Measurements from ENCODE around the gene CNPY1.

The CNPY1 gene

GRCh38 chr7:155527664-155528063 lies 18.7 kb downstream of the CNPY1 start:
- TF ChIP-seq CTCF (IDR thresholded peaks at IDR 0.05): no peak

DNA sequence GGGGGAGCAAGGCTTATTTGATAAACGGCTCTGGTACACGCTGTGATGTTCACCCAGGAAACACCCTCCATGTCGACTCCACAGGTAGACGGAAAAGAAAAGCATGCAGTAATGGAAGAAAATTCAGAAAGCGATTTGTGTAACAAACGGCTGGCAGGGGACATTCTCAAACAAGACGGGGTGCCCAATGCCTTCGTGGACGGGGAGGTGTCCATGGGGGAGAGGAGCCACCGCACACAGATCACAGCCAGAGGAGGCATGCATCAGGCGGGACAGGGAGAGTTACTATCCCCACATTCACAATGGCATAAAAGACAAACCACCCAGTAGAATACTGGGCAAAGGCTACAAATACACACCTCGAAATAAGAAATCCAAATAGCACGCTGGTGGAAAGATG lies 20.1 kb downstream of the CNPY1 start:
- TF ChIP-seq CTCF (IDR thresholded peaks at IDR 0.05): no peak

DNA sequence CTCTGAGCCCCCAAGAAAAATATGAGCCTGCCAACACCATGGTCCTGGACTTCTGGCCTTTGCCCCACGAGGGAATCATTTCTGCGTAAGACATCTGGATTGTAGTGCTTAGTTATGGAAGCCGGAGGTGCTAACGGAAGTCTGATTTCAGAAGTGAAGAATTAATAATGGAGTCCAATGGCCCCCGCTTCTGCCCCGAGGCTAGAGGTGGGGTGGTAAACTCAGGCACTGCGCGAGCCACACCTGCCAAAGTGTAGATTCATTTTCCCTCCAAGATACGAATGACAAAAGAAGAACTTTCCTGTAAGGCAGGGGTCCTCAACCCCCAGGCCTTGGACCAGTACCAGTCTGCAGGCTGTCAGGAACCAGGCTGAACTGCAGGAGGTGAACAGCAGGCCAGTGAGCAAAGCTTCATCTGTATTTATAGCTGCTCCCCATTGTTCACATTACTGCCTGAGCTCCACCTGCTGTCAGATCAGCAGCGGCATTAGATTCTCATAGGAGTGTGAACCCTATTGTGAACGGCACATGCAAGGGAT lies 22.3 kb downstream of the CNPY1 start:
- TF ChIP-seq CTCF (IDR thresholded peaks at IDR 0.05): peak; percentile 8; the same call in 1 of the 2 replicates

GRCh38 chr7:155523168-155523675 lies 23.1 kb downstream of the CNPY1 start:
- TF ChIP-seq CTCF (IDR thresholded peaks at IDR 0.05): no peak

DNA sequence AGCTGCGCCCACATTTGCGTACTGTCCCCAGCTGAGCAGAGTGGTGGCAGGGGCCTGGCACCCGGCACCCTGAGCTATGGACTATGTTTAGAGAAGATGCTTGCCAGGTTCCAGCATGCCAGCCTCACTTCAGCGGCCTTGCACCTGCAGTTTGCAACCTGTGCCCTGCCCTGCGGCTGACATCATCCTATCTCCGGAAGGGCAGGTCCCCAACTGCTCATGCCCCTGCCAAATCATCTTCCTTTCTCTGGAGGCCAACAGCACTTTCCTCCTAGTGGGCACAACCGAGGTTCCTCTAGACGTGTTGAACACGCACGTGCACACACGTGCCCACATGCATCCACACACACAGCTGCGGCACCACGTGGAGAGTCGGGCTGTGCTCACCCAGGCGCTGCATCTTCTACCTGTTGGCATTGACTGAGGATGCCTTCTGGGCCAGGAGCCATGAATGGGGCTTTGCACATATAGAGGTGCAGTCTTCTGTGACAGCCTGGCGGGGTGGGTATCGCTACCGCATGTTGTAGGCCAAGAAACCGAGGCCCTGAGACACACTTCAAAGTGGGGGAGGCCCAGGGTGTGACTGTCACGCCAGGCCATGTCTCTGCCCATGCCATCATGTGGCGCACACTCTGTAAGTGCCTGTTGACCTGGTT lies 24.5 kb downstream of the CNPY1 start:
- no peak for TF ChIP-seq CTCF (IDR thresholded peaks at IDR 0.05)

- no peak for TF ChIP-seq CTCF (IDR thresholded peaks at IDR 0.05)
Observed at GRCh38 chr7:155521007-155521742, 25.2 kb downstream of the CNPY1 start.

GRCh38 chr7:155520114-155520513 lies 26.2 kb downstream of the CNPY1 start:
- TF ChIP-seq CTCF (IDR thresholded peaks at IDR 0.05): no peak

Measured in LNCAP (cell line).